Left ventricle myocardium superior (tissue), 1 donor: ENCODE results near the gene LMBR1L. TPM values are rescaled to one million over a fixed set of nuclear protein-coding genes. Genes with fewer than 3 reads are reported as not detected.

ENCODE experiments used
- ATAC-seq: fragments of 200-7000 bp; cut with Tn5 transposase; one replicate; pipeline ENCODE4 v1.9.1; 2020; ENCODE audit warnings: mild to moderate bottlenecking, moderate library complexity
- DNase-seq: peaks from one replicate; pipeline ENCODE4 v3.0.0-alpha.2; 2020
- intact Hi-C: fragments of 100-400 bp; cut with micrococcal nuclease; formaldehyde crosslinking; loops from one replicate; pipeline ENCODE4 v1.11.0; 2022
- total RNA-seq: library from RNA; stranded (reverse); fragmentation: NEBNext Ultra II Directional; extraction: Animal tissue kit (Norgen Biotek cat#: 25700); gene quantifications from one replicate; pipeline ENCODE4 v1.2.1, GENCODE V29; 2021
- donor health status: DM: no; HTN: yes; CAD: no; lungs with severe emphysema.

The LMBR1L gene
- total RNA-seq, 1 donor from 2014 or later = 30.7 TPM

DNA sequence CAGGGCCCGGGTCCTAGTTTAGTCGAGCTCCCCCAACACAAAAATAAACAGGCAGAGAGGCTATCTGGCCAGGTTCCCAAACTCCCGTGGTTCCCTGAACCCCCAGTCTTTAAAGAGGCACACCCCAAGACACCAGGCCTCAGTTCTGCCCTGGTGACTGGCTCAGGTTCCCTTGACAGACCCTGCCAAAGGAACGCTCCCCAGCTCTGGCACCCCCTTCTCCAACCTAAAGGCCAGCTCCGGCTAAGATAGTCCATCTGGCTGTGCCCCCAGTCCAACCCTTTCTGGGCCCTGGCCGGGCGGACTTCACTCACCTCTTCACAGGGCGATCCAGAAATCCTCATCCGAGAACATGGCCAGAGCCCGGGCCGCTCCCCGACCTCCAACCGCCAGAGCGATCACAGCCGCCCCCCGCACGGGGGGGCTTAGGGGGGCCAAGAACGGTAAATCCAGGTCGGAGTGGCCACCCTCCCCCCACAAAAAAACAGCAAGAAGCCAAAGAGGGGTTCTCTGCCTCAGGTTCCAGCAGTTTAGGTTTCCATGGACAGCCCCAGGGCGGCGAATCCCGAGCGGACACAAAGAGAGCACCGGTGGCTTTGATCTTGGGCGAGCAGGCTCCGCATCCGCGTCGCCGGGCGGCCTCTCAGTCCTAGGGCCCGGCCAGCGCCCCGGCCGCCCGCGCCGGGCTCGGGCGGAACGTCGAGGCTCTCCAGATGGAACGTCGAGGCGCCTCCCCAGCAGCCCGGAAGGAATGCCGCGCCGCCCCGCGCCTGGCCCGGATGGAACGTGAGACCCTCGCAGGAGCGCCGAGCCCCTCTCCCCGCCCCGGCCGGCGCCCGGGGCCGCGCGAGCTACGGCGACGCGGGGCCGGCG, 51.1 kb downstream of the LMBR1L start:
- intact Hi-C loops = loop anchor here (10.0 kb wide), 1 partner anchor 175 kb away; no protein-coding TSS in a partner anchor

DNA sequence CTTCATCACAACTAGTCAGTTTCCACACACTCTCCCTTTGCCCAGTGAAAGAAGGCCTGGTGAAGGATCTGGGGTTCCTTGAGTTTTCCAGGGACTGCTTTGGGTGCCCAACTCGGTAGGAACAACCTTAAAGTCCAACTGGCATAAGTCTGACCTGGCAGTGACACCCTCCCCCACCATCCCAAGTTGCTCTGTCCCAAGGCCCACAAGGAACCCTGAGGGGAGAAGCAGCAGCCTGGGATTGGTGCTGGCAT, 51.7 kb downstream of the LMBR1L start:
- DNase-seq = no peak
- intact Hi-C loops = no loop called here
- ATAC-seq = no peak

More for the DNA sequence above, 51.1 kb downstream of the LMBR1L start:
- DNase-seq = peak; percentile 48
- peak; percentile 0 for ATAC-seq

DNA sequence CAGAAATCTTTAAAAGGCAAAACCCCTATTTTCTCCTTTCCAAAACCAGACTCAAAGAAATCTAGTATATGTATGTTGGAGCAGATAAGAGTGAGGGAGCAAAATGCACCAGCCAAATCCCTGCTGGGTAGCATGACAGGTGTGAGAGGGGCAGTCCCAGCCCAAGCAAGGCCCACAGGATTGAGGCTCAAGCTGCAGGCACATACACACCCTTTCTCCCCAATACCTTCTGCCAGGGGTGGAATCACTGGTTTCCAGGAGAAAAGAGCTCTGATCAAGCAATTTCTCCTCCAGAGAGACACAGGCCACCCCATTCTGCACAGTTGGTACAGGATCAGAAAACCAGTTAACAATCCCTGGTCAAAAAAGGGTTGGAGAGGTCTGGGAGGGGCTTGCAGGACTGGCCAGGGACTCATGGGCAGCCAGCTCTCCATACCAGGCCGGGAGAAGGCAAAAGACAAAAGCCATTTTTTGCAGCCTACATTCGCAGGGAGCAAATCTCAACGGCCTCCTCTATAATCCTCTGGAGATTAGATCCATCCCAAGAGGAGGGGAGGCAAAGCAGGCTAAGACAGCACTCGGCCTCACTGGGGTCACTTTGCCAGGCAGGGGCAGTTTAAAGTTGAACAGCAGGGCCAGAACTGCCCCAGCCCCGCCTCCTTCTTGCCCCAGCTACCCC, 52.1 kb downstream of the LMBR1L start:
- no peak for ATAC-seq
- no peak for DNase-seq
- intact Hi-C loops = no loop called here

DNA sequence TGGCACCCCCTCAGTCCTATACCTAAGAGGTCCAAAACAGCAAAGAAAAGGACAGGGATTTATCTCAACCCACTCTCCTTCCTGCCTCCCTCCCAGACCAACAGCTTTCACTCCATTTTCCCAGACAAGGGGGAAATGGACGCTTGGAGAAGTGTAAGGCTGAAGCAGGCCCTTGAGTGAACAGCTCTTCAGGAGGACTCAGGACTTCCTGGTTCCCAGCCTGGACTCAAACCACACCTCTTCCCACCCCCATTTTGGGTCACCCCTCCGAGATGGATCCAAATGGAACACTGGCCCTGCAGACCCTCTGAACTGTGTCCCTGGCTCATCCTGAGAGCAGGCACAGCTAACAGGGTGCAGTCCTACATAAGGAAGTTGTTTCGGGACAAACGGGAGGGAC, 52.8 kb downstream of the LMBR1L start:
- intact Hi-C loops = no loop called here
- ATAC-seq (no peak), DNase-seq (no peak)

DNA sequence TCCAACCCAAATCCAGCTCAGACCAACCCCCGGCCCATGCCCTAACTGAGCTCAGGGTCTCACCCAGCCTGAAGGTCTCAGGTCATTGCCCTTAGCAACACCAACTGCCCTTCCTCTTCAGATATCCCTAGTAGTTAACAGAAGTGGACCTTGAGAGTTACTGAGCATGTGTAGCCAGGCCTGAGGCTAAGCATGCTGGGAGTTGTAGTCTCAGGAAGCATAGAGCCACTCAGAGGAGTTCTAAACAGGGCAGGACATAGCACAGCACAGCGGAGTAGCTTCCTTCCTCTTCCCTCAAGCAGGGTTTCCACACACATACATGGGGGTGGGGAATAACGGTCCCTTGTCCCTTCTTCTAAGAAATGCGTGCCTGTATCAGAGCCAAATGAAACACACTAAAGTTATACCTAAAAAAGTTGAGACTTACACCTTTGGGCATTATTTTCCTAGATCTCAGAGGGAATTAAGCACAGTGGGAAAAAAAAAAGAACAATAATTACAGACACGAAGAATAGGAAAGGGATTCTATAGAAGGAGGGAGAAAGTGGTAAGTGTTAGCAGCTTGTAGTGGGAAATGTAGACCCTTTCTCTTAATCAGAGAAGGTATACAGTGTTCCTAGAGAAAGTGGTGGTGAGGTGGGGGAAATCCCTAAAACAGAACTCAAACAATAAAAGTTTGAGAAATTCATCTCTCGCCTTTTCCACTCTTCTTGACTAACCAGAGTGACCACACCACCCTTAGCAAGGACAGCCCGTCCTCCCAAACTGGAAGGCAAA, 54.5 kb downstream of the LMBR1L start:
- no peak for DNase-seq
- intact Hi-C loops = no loop called here
- peak; percentile 53 for ATAC-seq

DNA sequence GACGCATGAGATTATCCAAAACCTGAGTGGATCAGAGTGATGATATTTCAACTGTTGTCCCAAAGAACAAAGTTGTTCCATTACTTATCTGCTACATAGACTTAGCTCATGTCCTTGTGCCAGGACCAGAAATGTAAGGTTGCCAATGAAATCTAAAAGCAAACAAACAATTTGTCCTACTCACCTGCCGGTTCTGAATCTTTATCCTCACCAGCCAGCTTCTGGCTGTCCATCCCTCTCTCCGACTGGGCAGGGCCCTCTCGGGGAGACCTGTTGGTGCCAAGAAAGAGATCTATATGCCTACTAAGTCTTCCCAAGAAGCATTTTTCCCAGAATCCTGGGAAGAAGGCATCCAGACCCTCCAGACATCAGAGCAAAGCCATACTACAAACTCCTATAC, 55.6 kb downstream of the LMBR1L start:
- ATAC-seq (no peak), DNase-seq (no peak)
- intact Hi-C loops = no loop called here

DNA sequence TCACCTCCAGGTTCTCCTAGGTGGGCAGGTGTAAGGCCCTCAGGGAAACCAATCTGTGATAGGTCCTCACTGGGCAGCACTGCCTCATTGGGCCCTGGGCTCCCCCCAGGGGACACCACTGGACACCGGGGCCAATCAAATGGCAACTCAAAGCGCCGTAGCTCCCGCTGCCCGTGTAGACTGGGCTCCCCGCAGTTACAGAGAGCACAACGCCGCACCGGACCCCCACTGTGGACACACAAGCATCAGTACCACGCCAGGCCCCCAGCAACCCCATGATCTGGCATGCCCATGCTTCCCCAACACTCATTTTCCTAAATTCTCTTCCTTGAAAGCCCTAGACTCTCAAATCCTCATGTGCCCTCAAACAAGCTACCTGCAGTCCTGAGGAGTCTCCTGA, 56.1 kb downstream of the LMBR1L start:
- intact Hi-C loops = no loop called here
- DNase-seq (no peak), ATAC-seq (no peak)

DNA sequence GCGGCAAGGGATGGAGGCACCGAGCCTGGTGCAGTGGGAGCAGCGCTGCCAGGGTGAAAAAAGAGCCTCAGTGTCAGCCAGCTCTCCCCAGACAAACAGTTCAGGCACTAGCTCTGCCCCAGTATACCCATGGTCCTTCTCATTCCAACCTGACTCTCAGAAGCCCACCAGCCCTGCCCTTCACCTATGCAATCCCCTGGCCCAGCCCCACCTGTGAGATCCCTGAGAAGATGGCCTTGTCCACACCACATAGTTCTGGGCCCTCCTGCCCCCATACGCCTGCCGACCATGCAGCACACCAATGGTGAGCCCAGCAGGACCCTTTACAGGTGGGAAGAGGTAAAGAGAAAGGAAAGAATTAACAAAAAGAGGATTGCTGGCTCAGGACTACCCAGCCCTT, 56.6 kb downstream of the LMBR1L start:
- intact Hi-C loops = no loop called here
- no peak for DNase-seq

DNA sequence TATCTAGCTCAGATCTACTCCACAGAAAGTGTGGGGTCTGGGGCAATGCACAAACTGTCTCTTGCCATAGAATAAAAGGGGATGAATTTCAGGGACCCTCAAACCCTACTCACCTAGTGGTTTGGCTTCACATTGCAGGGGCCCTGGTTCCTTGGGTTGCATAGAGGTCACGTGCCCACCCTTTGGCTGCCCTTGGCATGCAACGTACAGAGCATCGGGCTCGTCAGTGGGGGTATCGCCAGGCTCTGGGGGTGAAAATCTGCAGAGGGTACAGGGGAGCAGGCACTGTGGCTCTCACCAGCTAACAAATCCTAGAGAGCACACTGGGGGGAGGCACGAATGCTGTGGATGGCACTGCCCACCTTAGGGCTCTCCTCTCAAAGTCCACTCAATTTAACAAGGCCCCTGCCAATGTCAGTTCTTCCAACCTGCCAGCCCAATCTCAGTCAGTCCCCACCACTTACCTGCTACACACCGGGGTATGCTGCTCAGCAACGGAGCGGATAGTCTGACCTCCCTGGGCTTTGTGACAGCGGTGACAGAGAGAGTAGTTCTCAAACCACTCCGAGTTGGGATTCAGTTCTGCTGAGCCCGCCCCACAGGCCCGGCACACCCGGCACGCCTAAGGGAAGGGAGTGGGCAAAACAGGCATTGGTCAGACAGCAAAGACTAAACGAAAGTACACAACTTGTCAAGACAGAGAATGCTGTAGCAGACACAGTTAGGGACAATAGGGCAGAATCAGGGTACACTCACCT, 58.0 kb downstream of the LMBR1L start:
- intact Hi-C loops = no loop called here
- ATAC-seq (no peak), DNase-seq (no peak)

More for the DNA sequence above, 56.6 kb downstream of the LMBR1L start:
- ATAC-seq = no peak

DNA sequence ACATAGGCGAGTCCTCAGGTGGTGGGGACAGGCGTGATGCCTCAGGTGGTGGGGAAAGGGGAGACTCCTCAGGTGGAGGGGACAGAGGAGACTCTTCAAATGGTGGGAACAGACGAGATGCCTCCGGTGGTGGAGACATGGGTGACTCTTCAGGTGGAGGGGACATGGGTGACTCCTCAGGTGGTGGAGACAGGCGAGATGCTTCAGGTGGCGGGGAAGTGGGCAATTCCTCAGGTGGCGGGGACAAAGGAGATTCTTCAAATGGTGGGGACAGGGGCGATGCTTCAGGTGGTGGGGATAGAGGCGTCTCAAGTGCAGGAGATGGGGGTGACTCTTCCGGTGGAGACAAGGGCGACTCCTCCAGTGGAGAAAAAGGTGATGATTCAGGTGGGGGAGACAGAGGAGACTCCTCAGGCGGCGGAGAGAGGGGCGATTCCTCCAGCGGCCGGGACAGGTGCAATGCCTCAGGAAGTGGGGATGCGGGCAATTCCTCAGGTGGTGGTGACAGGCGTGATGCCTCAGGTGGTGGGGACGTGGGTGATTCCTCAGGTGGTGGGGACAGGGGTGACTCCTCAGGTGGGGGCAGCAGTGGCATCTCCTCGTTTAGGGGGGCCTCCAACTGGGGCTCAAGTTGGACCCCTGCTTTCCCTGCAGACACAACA, 58.7 kb downstream of the LMBR1L start:
- intact Hi-C loops = no loop called here
- ATAC-seq (no peak), DNase-seq (no peak)

DNA sequence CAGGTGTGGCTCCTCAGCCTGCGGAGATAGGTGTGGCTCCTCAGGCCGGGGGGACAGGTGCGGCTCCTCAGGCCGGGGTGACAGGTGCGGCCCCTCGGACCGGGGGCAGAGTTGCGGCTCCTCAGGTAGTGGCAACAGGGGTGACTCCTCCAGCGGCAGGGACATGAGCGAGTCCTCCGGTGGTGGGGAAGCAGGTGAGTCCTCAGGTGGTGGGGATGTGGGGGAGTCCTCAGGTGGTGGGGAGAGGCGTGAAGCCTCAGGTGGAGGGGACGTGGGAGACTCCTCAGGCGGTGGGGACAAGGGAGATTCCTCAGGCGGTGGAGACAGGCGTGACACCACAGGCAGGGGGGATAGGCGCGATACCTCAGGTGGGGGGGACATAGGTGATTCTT, 59.3 kb downstream of the LMBR1L start:
- ATAC-seq (no peak), DNase-seq (no peak)
- intact Hi-C loops = no loop called here

DNA sequence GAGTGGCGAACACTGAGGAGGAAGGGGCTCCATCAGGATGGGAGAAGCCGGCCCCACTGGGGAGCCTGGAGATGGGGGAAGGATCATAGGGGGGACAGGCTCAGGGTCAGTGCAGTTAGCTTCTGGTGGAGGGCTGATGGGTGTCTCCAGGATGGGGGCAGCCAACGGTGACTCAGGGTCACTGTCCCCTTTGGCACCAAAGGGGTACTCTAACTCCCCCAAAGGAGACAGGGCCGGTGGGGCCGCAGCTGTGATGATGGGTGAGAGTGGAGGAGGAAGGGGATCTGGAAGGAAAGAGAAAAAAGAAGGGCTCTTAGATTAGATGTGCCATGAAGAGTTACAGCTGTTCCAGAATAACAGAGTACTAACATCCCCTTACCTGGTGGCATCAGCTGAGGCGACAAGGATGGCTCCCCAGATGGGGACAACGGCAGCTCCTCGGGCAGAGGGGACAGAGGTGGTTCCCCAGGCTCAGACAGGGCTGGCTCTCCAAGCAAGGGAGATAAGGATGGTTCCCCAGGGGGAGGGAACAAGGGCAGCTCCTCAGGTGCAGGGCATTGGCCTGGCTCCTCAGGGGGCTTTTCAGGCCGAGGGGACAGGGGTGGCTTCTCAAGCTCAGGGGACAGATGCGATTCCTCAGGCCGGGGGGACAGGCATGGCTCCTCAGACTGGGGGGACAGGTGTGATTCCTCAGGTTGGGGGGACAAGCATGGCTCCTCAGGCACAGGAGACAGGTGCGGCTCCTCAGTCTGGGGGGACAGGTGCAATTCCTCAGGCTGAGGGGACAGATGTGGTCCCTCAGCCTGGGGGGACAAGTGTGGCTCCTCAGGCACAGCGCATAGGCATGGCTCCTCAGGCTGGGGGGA, 59.9 kb downstream of the LMBR1L start:
- no peak for DNase-seq
- no peak for ATAC-seq
- intact Hi-C loops = no loop called here

DNA sequence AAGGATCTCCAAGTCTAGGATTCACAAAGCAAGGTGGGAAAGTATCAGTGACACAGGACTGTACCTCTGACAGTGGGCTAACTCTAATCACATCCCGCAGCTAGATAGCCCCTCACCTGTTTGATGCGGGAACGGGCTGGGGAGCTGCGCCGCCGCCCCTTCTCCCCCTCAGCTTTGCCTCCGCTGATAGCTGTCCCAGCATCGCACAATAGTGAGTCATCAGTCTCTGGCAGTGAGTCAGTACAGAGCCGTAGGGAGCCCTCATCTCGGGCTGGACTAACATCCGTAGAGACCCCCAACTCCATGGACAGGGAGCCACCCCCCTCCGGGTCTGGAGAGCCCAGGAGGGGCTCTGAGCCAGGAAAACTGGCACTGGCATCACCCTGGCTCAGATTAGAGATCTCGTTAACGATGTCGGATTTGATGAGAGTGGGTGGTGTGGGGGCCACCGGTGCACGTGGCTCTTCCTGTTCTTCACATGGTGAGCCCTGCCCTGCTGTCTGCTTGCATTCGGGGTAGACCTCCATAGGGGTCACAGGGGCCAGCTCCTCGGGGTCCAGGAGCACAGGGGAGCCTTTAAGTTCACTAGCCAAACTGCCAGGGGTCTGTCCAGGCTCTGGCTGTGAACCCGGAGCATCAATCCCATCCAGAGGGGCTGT, 61.0 kb downstream of the LMBR1L start:
- no peak for DNase-seq
- intact Hi-C loops = no loop called here
- ATAC-seq = no peak

DNA sequence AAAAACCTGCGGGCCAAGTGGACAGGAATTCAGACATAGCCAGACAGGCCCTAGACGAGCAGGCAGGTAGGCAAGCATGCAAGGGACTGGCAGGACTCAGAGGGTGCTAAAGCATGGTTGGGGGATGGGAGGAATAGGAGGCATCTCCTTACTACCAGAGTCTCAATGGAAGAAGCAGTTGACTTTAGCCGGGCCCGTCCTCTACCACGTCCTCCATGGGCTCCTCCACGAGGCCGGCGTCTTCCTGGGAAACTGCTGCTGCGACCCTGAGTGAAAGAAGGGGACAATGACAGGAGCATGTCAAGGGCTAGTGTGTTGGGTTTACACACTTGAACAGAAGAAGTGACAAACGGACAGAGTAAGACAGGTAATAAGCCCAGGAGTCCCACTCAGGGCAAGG, 61.7 kb downstream of the LMBR1L start:
- DNase-seq (no peak), ATAC-seq (no peak)
- intact Hi-C loops = no loop called here
